Gastroesophageal sphincter (tissue), 3 donors: Measurements from ENCODE around the gene SPARCL1.

Experiments used
- POLR2A ChIP-seq, 2 donors: fragments of 450-650 bp; IDR thresholded peaks; one replicate each; pipeline ENCODE4 v1.6.1; 2017; ENCODE audit warnings: antibody characterized with exemption in 2 of 2, mild to moderate bottlenecking in 2 of 2, moderate library complexity in 1 of 2
- TF ChIP-seq, protein P1 (sequence below), 4 experiments: fragments of 200-600 bp in 2 of 4; fragments of 450-650 bp in 2 of 4; sonication (generic) in 1 of 4; IDR thresholded peaks; one replicate each; pipeline ENCODE4 v1.5.1; 2017 to 2019; ENCODE audit warnings: antibody characterized with exemption in 4 of 4, mild to moderate bottlenecking in 2 of 4, moderate library complexity in 2 of 4

DNA sequence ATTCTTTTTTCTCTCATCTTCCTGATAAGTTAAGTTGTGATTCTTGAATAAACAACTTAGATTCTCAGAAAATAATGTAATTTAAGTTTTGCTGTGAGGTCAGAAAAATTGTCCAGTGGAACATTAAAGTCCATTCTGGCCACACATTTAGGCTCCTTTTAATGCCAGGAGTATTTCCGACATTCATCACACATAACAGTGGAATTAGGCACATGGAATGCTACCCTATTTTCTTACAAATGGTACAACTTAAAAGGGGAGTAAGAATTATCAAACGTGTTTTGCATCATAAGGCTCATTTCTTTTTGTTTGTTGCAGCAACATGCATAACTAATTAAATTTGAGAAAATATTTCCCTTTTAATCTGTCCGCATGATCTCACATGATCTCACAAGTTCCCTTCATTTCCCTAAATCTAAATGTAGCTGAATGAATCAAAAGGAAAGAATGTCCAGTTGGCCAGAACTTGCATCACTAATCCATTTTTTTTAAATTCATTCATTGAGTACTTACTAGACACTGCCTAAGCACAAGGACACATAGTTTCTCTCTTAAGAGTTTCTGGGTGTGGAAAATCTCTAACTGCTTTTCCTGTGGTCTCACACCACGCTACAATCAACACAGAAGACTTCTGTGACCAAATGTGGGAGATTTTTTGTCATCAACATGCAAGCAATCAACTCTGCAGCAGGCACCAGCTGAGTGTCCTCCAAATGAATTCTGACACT, 22.0 kb downstream of the SPARCL1 start:
- TF ChIP-seq, protein P1, sequence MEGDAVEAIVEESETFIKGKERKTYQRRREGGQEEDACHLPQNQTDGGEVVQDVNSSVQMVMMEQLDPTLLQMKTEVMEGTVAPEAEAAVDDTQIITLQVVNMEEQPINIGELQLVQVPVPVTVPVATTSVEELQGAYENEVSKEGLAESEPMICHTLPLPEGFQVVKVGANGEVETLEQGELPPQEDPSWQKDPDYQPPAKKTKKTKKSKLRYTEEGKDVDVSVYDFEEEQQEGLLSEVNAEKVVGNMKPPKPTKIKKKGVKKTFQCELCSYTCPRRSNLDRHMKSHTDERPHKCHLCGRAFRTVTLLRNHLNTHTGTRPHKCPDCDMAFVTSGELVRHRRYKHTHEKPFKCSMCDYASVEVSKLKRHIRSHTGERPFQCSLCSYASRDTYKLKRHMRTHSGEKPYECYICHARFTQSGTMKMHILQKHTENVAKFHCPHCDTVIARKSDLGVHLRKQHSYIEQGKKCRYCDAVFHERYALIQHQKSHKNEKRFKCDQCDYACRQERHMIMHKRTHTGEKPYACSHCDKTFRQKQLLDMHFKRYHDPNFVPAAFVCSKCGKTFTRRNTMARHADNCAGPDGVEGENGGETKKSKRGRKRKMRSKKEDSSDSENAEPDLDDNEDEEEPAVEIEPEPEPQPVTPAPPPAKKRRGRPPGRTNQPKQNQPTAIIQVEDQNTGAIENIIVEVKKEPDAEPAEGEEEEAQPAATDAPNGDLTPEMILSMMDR (IDR thresholded peaks at IDR 0.05): no peak
- TF ChIP-seq POLR2A (IDR thresholded peaks at IDR 0.05): no peak
